Measurements from ENCODE around the gene ANAPC13.

The ANAPC13 gene

GRCh38 chr3:134453631-134454030 is 32.2 kb downstream of the ANAPC13 start:
- POLR2A ChIA-PET: no interaction called here
- no peak overlapping the region for H3K27ac ChIP-seq (ENCODE audit: extremely low read depth, low read depth, low read length)
- no peaks in the 10 kb centered on the region for H3K9me3 ChIP-seq (ENCODE audit: control insufficient read depth, insufficient read depth, low read depth, low read length)
- no peak overlapping the region for H3K4me3 ChIP-seq (ENCODE audit: low read depth, low read length)
- H3K36me3 ChIP-seq (ENCODE audit: control insufficient read depth in 2 of 2, insufficient read depth in 1 of 2, low read length in 2 of 2): no peaks in the 10 kb centered on the region
- no peaks in the 10 kb centered on the region for H3K4me1 ChIP-seq (ENCODE audit: control insufficient read depth, insufficient read depth, low read length)
- no peak for TF ChIP-seq ZNF248 (tag by site-specific recombination; IDR thresholded peaks at IDR 0.05)
- TF ChIP-seq ZNF521 (tag by site-specific recombination; IDR thresholded peaks at IDR 0.05): no peak
- no peak for TF ChIP-seq ZNF510 (tag by site-specific recombination; IDR thresholded peaks at IDR 0.05; ENCODE audit: insufficient replicate concordance)
- no peak for TF ChIP-seq ZNF132 (tag by site-specific recombination; IDR thresholded peaks at IDR 0.05; ENCODE audit: borderline replicate concordance)
- no peak for TF ChIP-seq ZFP41 (tag by site-specific recombination; IDR thresholded peaks at IDR 0.05; ENCODE audit: borderline replicate concordance)
- TF ChIP-seq ZNF138 (tag by site-specific recombination; IDR thresholded peaks at IDR 0.05; ENCODE audit: borderline replicate concordance): no peak
- no peak for TF ChIP-seq ZNF558 (tag by site-specific recombination; IDR thresholded peaks at IDR 0.05)
- CTCF ChIA-PET: interaction anchor here (1.3 to 2.2 kb wide), 2 partner anchors 83 to 145 kb away, joined by 3 to 12 read pairs; no protein-coding TSS in a partner anchor

- ChIA-PET CTCF (interaction anchor here (0.6 to 3.2 kb wide), 2 partner anchors 10 to 141 kb away, joined by 3 to 16 read pairs; no protein-coding TSS in a partner anchor), POLR2A (no interaction called here)
- TF ChIP-seq KLF10 (tag by site-specific recombination; IDR thresholded peaks at IDR 0.05): no peak
- no peak for TF ChIP-seq ZBTB48 (tag by site-specific recombination; IDR thresholded peaks at IDR 0.05)
- no peak for TF ChIP-seq ZBTB6 (tag by site-specific recombination; IDR thresholded peaks at IDR 0.05)
- no peak for TF ChIP-seq ZFP41 (tag by site-specific recombination; IDR thresholded peaks at IDR 0.05; ENCODE audit: borderline replicate concordance)
- TF ChIP-seq PATZ1 (tag by site-specific recombination; IDR thresholded peaks at IDR 0.05): no peak
- TF ChIP-seq ZNF48 (tag by site-specific recombination; IDR thresholded peaks at IDR 0.05): no peak
- TF ChIP-seq ZNF513 (tag by site-specific recombination; IDR thresholded peaks at IDR 0.05): no peak
- TF ChIP-seq ZNF202 (tag by site-specific recombination; IDR thresholded peaks at IDR 0.05; ENCODE audit: borderline replicate concordance): no peak
- no peak for TF ChIP-seq GLI2 (tag by site-specific recombination; IDR thresholded peaks at IDR 0.05; ENCODE audit: borderline replicate concordance, low read depth)
- TF ChIP-seq ZNF549 (tag by site-specific recombination; IDR thresholded peaks at IDR 0.05): no peak
- no peak for TF ChIP-seq ZNF354C (tag by site-specific recombination; IDR thresholded peaks at IDR 0.05; ENCODE audit: borderline replicate concordance, low read depth)
- TF ChIP-seq ZNF341 (tag by site-specific recombination; IDR thresholded peaks at IDR 0.05; ENCODE audit: low read depth): no peak
- TF ChIP-seq ZNF112 (tag by site-specific recombination; IDR thresholded peaks at IDR 0.05): no peak
- no peak for TF ChIP-seq ZNF155 (tag by site-specific recombination; IDR thresholded peaks at IDR 0.05)
- TF ChIP-seq ZBTB10 (tag by site-specific recombination; IDR thresholded peaks at IDR 0.05): no peak
- Histone ChIP-seq H3K36me3 (ENCODE audit: control insufficient read depth in 2 of 2, insufficient read depth in 1 of 2, low read length in 2 of 2) (no peaks in the 10 kb centered on the region), H3K4me3 (ENCODE audit: low read depth, low read length) (no peak overlapping the region), H3K9me3 (ENCODE audit: control insufficient read depth, insufficient read depth, low read depth, low read length) (no peaks in the 10 kb centered on the region), H3K27ac (ENCODE audit: extremely low read depth, low read depth, low read length) (no peak overlapping the region), H3K4me1 (ENCODE audit: control insufficient read depth, insufficient read depth, low read length) (no peaks in the 10 kb centered on the region)
Observed at GRCh38 chr3:134449951-134450350, 35.8 kb downstream of the ANAPC13 start.

Measured in HEK293 (cell line).